GM18870 (cell line): ENCODE measurements around the gene RALGPS1.

Experiments used
- ATAC-seq: cut with Tn5 transposase; IDR thresholded peaks from one replicate; pipeline ENCODE4 v1.9.1; 2021; ENCODE audit warnings: moderate library complexity; ENCODE audit not compliant: unreplicated experiment

RALGPS1 gene

GRCh38 chr9:127181595-127182190 lies 267.1 kb downstream of the RALGPS1 start:
- ATAC-seq: no peak

GRCh38 chr9:127182901-127183746 lies 268.5 kb downstream of the RALGPS1 start:
- ATAC-seq: no peak

GRCh38 chr9:127183814-127184582 lies 269.4 kb downstream of the RALGPS1 start:
- no peak for ATAC-seq

GRCh38 chr9:127184641-127185040 lies 270.1 kb downstream of the RALGPS1 start:
- no peak for ATAC-seq

GRCh38 chr9:127185181-127185580 lies 270.6 kb downstream of the RALGPS1 start:
- ATAC-seq: no peak

GRCh38 chr9:127185931-127186781 lies 271.6 kb downstream of the RALGPS1 start:
- no peak for ATAC-seq

- ATAC-seq: no peak
Measured at GRCh38 chr9:127186806-127187205, 272.2 kb downstream of the RALGPS1 start.

- ATAC-seq: no peak
Measured at GRCh38 chr9:127187231-127187956, 272.8 kb downstream of the RALGPS1 start.

GRCh38 chr9:127188396-127188795 lies 273.8 kb downstream of the RALGPS1 start:
- no peak for ATAC-seq

- ATAC-seq: no peak
Measured at GRCh38 chr9:127189628-127190027, 275.0 kb downstream of the RALGPS1 start.

- ATAC-seq: no peak
Measured at GRCh38 chr9:127192744-127193143, 278.2 kb downstream of the RALGPS1 start.

- no peak for ATAC-seq
Measured at GRCh38 chr9:127193483-127193882, 278.9 kb downstream of the RALGPS1 start.

GRCh38 chr9:127194881-127195713 lies 280.5 kb downstream of the RALGPS1 start:
- no peak for ATAC-seq

- ATAC-seq: no peak
Measured at GRCh38 chr9:127195976-127196825, 281.6 kb downstream of the RALGPS1 start.

- no peak for ATAC-seq
Measured at GRCh38 chr9:127196826-127197145, 282.2 kb downstream of the RALGPS1 start.

- ATAC-seq: no peak
Measured at GRCh38 chr9:127197186-127197860, 282.7 kb downstream of the RALGPS1 start.

GRCh38 chr9:127197861-127198430 lies 283.4 kb downstream of the RALGPS1 start:
- ATAC-seq: no peak

GRCh38 chr9:127198587-127198986 lies 284.0 kb downstream of the RALGPS1 start:
- no peak for ATAC-seq
